ENCODE data around the gene ARL2.

Gene ARL2

DNA sequence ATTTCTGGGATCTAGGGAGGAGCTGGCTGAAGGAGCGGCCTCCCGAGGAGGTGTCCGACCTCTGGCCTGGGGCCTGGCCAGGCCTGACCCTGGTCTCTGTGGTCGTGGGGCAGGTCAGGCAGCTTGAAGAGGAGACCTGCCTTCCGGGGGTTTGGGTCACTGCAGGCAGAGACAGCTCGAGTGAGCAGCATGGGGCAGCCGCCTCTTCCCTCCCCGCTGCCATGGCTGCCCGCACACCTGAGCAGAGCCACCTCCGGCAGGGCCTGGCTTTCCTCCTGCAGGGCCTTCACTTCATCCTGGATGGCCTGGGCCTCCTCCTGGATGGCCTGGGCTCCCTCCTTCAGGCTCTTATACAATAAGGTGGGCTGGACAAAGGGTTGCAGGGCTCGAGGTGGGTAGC is 52.4 kb downstream of the ARL2 start:
- peak overlapping the region; percentile 30 for H4K8ac ChIP-seq (ENCODE audit: low read depth, low read length)
- H3K9me3 ChIP-seq (ENCODE audit: insufficient read depth, low read depth, low read length) = no peaks in the 10 kb centered on the region
- WGBS (ENCODE audit: extremely low coverage, insufficient coverage, insufficient read length) = no CpG with 5 or more reads among the region's 11 CpGs
- no peak overlapping the region for H3K14ac ChIP-seq (ENCODE audit: low read length)
- H3K4ac ChIP-seq (ENCODE audit: low read depth, low read length) = no peak overlapping the region
- no peak overlapping the region for H3K4me3 ChIP-seq (ENCODE audit: low read depth, low read length)
- no peak overlapping the region for H2BK12ac ChIP-seq (ENCODE audit: low read length)
- no peak overlapping the region for H3K23ac ChIP-seq (ENCODE audit: low read length)
- H2AFZ ChIP-seq (ENCODE audit: insufficient read depth, low read length, poor library complexity) = no peak overlapping the region
- H3K36me3 ChIP-seq (ENCODE audit: control insufficient read depth in 1 of 2, insufficient read depth in 2 of 2, low read length in 2 of 2) = no peaks in the 10 kb centered on the region
- no peak overlapping the region for H3K18ac ChIP-seq (ENCODE audit: low read length)
- no peak overlapping the region for H4K91ac ChIP-seq (ENCODE audit: low read depth, low read length)
- no peak overlapping the region for H3K9ac ChIP-seq (ENCODE audit: low read length)
- no peaks in the 10 kb centered on the region for H3K79me1 ChIP-seq (ENCODE audit: low read length)
- H2AK5ac ChIP-seq (ENCODE audit: low read length) = no peak overlapping the region
- no peak overlapping the region for H2BK5ac ChIP-seq (ENCODE audit: low read depth, low read length, poor library complexity)
- no peak overlapping the region for H3K27ac ChIP-seq (ENCODE audit: low read depth, low read length)
- H3K27me3 ChIP-seq (ENCODE audit: insufficient read depth, low read length) = no peaks in the 10 kb centered on the region
- no peak for DNase-seq
- no peak overlapping the region for H3K4me2 ChIP-seq (ENCODE audit: low read length)
- H4K12ac ChIP-seq (ENCODE audit: low read depth, low read length) = peak overlapping the region; percentile 16
- no peaks in the 10 kb centered on the region for H3K79me2 ChIP-seq (ENCODE audit: control insufficient read depth, insufficient read depth, low read length, poor library complexity)
- no peak overlapping the region for H2BK120ac ChIP-seq (ENCODE audit: insufficient read depth, low read length, poor library complexity)
- H3K4me1 ChIP-seq (ENCODE audit: control insufficient read depth in 1 of 2, insufficient read depth in 2 of 2, low read length in 2 of 2) = peaks cover 8 to 10% of the 10 kb centered on the region in 2 experiments

DNA sequence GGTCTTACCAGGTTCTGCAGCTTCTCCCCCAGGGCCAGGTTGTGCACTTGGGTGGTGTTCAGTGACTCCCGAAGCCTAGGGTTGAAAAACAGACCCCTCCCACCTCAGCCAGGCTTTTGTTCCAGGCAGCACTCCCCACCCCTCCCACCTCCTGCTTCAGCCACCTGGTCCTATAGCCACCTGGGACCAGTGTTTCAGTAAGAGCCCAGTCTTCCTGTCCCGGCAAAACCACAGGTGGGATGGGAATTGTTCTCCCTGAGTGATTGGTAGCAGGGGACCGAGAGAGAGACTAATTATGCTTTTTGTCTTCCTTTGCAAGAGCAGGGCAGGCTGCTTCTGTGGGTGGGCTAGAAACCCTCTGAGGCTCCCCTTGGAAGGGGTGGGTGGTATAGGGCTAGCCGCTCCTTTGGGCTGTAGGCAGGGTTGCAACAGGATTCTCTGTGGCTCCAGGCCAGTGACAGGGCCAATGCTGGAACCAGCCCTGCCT is 52.9 kb downstream of the ARL2 start:
- Histone ChIP-seq H3K27ac (ENCODE audit: low read depth, low read length) (no peak overlapping the region), H2BK5ac (ENCODE audit: low read depth, low read length, poor library complexity) (no peak overlapping the region), H3K9me3 (ENCODE audit: insufficient read depth, low read depth, low read length) (no peaks in the 10 kb centered on the region), H3K36me3 (ENCODE audit: control insufficient read depth in 1 of 2, insufficient read depth in 2 of 2, low read length in 2 of 2) (no peaks in the 10 kb centered on the region), H3K4ac (ENCODE audit: low read depth, low read length) (no peak overlapping the region), H2BK12ac (ENCODE audit: low read length) (no peak overlapping the region), H4K12ac (ENCODE audit: low read depth, low read length) (no peak overlapping the region), H2AK5ac (ENCODE audit: low read length) (no peak overlapping the region), H3K4me2 (ENCODE audit: low read length) (no peak overlapping the region), H3K27me3 (ENCODE audit: insufficient read depth, low read length) (no peaks in the 10 kb centered on the region), H3K18ac (ENCODE audit: low read length) (no peak overlapping the region), H3K23ac (ENCODE audit: low read length) (no peak overlapping the region), H2AFZ (ENCODE audit: insufficient read depth, low read length, poor library complexity) (no peak overlapping the region), H3K79me1 (ENCODE audit: low read length) (no peaks in the 10 kb centered on the region), H3K4me1 (ENCODE audit: control insufficient read depth in 1 of 2, insufficient read depth in 2 of 2, low read length in 2 of 2) (peaks cover 8 to 10% of the 10 kb centered on the region in 2 experiments), H2BK120ac (ENCODE audit: insufficient read depth, low read length, poor library complexity) (no peak overlapping the region), H4K91ac (ENCODE audit: low read depth, low read length) (no peak overlapping the region), H4K8ac (ENCODE audit: low read depth, low read length) (no peak overlapping the region), H3K9ac (ENCODE audit: low read length) (no peak overlapping the region), H3K79me2 (ENCODE audit: control insufficient read depth, insufficient read depth, low read length, poor library complexity) (no peaks in the 10 kb centered on the region), H3K14ac (ENCODE audit: low read length) (no peak overlapping the region), H3K4me3 (ENCODE audit: low read depth, low read length) (no peak overlapping the region)
- no CpG with 5 or more reads among the region's 4 CpGs for WGBS (ENCODE audit: extremely low coverage, insufficient coverage, insufficient read length)
- no peak for DNase-seq

GRCh38 chr11:65067446-65067845 is 53.5 kb downstream of the ARL2 start:
- Histone ChIP-seq H2BK12ac (ENCODE audit: low read length) (no peak overlapping the region), H3K4me3 (ENCODE audit: low read depth, low read length) (no peak overlapping the region), H4K91ac (ENCODE audit: low read depth, low read length) (no peak overlapping the region), H2BK120ac (ENCODE audit: insufficient read depth, low read length, poor library complexity) (no peak overlapping the region), H3K79me2 (ENCODE audit: control insufficient read depth, insufficient read depth, low read length, poor library complexity) (no peaks in the 10 kb centered on the region), H3K79me1 (ENCODE audit: low read length) (no peaks in the 10 kb centered on the region), H3K27ac (ENCODE audit: low read depth, low read length) (no peak overlapping the region), H3K36me3 (ENCODE audit: control insufficient read depth in 1 of 2, insufficient read depth in 2 of 2, low read length in 2 of 2) (no peaks in the 10 kb centered on the region), H2AFZ (ENCODE audit: insufficient read depth, low read length, poor library complexity) (no peak overlapping the region), H3K4ac (ENCODE audit: low read depth, low read length) (no peak overlapping the region), H3K4me1 (ENCODE audit: control insufficient read depth in 1 of 2, insufficient read depth in 2 of 2, low read length in 2 of 2) (peaks cover 8 to 10% of the 10 kb centered on the region in 2 experiments), H4K12ac (ENCODE audit: low read depth, low read length) (no peak overlapping the region), H2BK5ac (ENCODE audit: low read depth, low read length, poor library complexity) (no peak overlapping the region), H3K9me3 (ENCODE audit: insufficient read depth, low read depth, low read length) (no peaks in the 10 kb centered on the region), H2AK5ac (ENCODE audit: low read length) (no peak overlapping the region), H4K8ac (ENCODE audit: low read depth, low read length) (no peak overlapping the region), H3K4me2 (ENCODE audit: low read length) (no peak overlapping the region), H3K9ac (ENCODE audit: low read length) (no peak overlapping the region), H3K14ac (ENCODE audit: low read length) (no peak overlapping the region), H3K27me3 (ENCODE audit: insufficient read depth, low read length) (no peaks in the 10 kb centered on the region), H3K18ac (ENCODE audit: low read length) (no peak overlapping the region), H3K23ac (ENCODE audit: low read length) (no peak overlapping the region)
- no CpG with 5 or more reads among the region's 10 CpGs for whole genome bisulfite sequencing (ENCODE audit: extremely low coverage, insufficient coverage, insufficient read length)
- no peak for DNase-seq

- Histone ChIP-seq H3K4me3 (ENCODE audit: low read depth, low read length) (no peak overlapping the region), H2AFZ (ENCODE audit: insufficient read depth, low read length, poor library complexity) (no peak overlapping the region), H2BK12ac (ENCODE audit: low read length) (no peak overlapping the region), H3K79me2 (ENCODE audit: control insufficient read depth, insufficient read depth, low read length, poor library complexity) (no peaks in the 10 kb centered on the region), H4K12ac (ENCODE audit: low read depth, low read length) (no peak overlapping the region), H3K9ac (ENCODE audit: low read length) (no peak overlapping the region), H4K91ac (ENCODE audit: low read depth, low read length) (no peak overlapping the region), H3K18ac (ENCODE audit: low read length) (no peak overlapping the region), H4K8ac (ENCODE audit: low read depth, low read length) (no peak overlapping the region), H3K27me3 (ENCODE audit: insufficient read depth, low read length) (no peaks in the 10 kb centered on the region), H3K4me2 (ENCODE audit: low read length) (no peak overlapping the region), H2BK5ac (ENCODE audit: low read depth, low read length, poor library complexity) (no peak overlapping the region), H3K14ac (ENCODE audit: low read length) (no peak overlapping the region), H3K27ac (ENCODE audit: low read depth, low read length) (no peak overlapping the region), H3K9me3 (ENCODE audit: insufficient read depth, low read depth, low read length) (no peaks in the 10 kb centered on the region), H3K79me1 (ENCODE audit: low read length) (no peaks in the 10 kb centered on the region), H3K4ac (ENCODE audit: low read depth, low read length) (no peak overlapping the region), H3K23ac (ENCODE audit: low read length) (no peak overlapping the region), H3K36me3 (ENCODE audit: control insufficient read depth in 1 of 2, insufficient read depth in 2 of 2, low read length in 2 of 2) (no peaks in the 10 kb centered on the region), H2AK5ac (ENCODE audit: low read length) (no peak overlapping the region), H2BK120ac (ENCODE audit: insufficient read depth, low read length, poor library complexity) (no peak overlapping the region), H3K4me1 (ENCODE audit: control insufficient read depth in 1 of 2, insufficient read depth in 2 of 2, low read length in 2 of 2) (peaks cover 8 to 10% of the 10 kb centered on the region in 2 experiments)
- DNase-seq = no peak
- no CpG with 5 or more reads among the region's 9 CpGs for WGBS (ENCODE audit: extremely low coverage, insufficient coverage, insufficient read length)
Measured at GRCh38 chr11:65069217-65069616, 55.3 kb downstream of the ARL2 start.
